Natural killer cell treated with Interleukin-12 subunit alpha and Interleukin-12 subunit beta and Interleukin-15 and Interleukin-18, amount 100 ng/mL, for 72 hours (primary cell): ENCODE data around the gene NOTCH1. TPM values are rescaled to one million over a fixed set of nuclear protein-coding genes. Genes with fewer than 3 reads are reported as not detected.
A peak's percentile ranks its signal among the peaks of the same experiment; 100 is the strongest.

Experiments
- ATAC-seq, 2 donors: fragments of 150-1000 bp; cut with Tn5 transposase in 1 of 2; sonication (Bioruptor Pico), chemical (Tn5 transposase) in 1 of 2; 2 replicates each; pipeline ENCODE4 v1.10.0; 2021
- DNase-seq: peaks from one replicate; pipeline ENCODE4 v3.0.0; 2022; ENCODE audit warnings: low spot score
- H3K27ac Mint-ChIP-seq, 2 donors: 1 replicate in 1 of 2; 2 replicates in 1 of 2; pipeline ENCODE4 v1.8.0; 2022; ENCODE audit warnings: mixed read lengths in 2 of 2, mild to moderate bottlenecking in 1 of 2, moderate library complexity in 1 of 2
- H3K27me3 Mint-ChIP-seq, 2 donors: 1 replicate in 1 of 2; 2 replicates in 1 of 2; pipeline ENCODE4 v1.8.0; 2022; ENCODE audit warnings: mixed read lengths in 2 of 2
- H3K36me3 Mint-ChIP-seq: one replicate; pipeline ENCODE4 v1.8.0; 2022; ENCODE audit warnings: mixed read lengths
- H3K4me1 Mint-ChIP-seq, 2 donors: 1 replicate in 1 of 2; 2 replicates in 1 of 2; pipeline ENCODE4 v1.8.0; 2022; ENCODE audit warnings: low read depth in 2 of 2, mixed read lengths in 2 of 2, mild to moderate bottlenecking in 1 of 2
- H3K4me3 Mint-ChIP-seq: one replicate; pipeline ENCODE4 v1.8.0; 2022; ENCODE audit warnings: mixed read lengths
- H3K9me3 Mint-ChIP-seq: 2 replicates; pipeline ENCODE4 v1.8.0; 2022; ENCODE audit warnings: mixed read lengths
- total RNA-seq, 2 donors: library from RNA; stranded (reverse); gene quantifications; one replicate each; pipeline ENCODE4 v1.2.3, GENCODE V29; 2022

NOTCH1 gene
- total RNA-seq, 2 donors from 2014 or later, result 57.3 to 85.0 TPM

DNA sequence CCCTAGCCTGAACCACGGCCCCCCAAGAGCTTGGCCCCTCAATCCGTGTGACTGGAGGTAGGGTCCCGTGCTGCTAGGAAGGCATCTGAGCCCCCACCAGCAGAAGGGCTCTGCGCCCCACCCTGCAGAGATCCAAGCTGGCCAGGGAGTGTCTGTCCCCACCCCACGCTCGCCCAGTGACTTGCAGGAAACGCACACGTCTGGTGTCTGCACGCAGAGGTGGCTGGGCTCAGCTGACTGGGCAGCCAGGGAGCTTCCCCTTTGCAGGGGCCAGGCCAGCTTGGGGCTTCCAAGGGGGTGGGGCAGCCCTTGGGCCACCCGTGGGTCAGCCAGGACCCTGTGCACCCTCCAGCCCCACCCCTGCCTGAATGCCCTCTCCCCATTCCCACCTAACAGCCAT lies 24.3 kb downstream of the NOTCH1 start:
- no peak for ATAC-seq
- H3K27me3 Mint-ChIP-seq, result no peaks in the 10 kb centered on the region

DNA sequence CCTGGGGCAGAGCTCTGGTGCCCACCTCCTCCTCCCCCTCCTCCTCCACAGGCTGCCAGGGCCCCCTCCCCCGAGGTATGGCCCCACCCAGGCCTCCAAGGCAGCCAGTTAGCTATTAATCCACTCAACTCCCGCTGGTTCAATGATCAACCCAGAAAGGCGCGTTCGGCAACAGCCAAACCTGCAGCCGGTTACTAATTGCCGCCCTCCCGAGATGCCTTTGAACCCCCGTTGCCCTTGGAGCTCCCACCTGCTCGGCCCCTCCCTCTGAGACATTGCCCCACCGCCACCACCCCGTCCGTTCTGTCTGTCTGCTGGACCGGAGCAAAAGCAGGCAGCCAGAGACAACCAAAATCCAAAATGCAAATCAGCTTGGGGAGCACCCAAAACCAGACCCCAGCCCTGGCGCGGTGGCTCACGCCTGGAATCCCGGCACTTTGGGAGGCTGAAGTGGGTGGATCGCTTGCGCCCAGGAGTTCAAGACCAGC lies 25.8 kb downstream of the NOTCH1 start:
- no peaks in the 10 kb centered on the region for H3K36me3 Mint-ChIP-seq
- peaks cover 0 to 3% of the 10 kb centered on the region in 2 donors for H3K4me1 Mint-ChIP-seq
- no peak for DNase-seq
- H3K9me3 Mint-ChIP-seq, result no peaks in the 10 kb centered on the region
- no peak for ATAC-seq
- no peaks in the 10 kb centered on the region for H3K27me3 Mint-ChIP-seq
- no peak overlapping the region for H3K27ac Mint-ChIP-seq
- H3K4me3 Mint-ChIP-seq, result no peak overlapping the region

More for the DNA sequence above, 24.3 kb downstream of the NOTCH1 start:
- no peak for DNase-seq
- no peaks in the 10 kb centered on the region for H3K9me3 Mint-ChIP-seq
- no peak overlapping the region for H3K4me3 Mint-ChIP-seq
- no peaks in the 10 kb centered on the region for H3K36me3 Mint-ChIP-seq
- no peak overlapping the region for H3K27ac Mint-ChIP-seq
- H3K4me1 Mint-ChIP-seq, result peaks cover 0 to 8% of the 10 kb centered on the region in 2 donors

DNA sequence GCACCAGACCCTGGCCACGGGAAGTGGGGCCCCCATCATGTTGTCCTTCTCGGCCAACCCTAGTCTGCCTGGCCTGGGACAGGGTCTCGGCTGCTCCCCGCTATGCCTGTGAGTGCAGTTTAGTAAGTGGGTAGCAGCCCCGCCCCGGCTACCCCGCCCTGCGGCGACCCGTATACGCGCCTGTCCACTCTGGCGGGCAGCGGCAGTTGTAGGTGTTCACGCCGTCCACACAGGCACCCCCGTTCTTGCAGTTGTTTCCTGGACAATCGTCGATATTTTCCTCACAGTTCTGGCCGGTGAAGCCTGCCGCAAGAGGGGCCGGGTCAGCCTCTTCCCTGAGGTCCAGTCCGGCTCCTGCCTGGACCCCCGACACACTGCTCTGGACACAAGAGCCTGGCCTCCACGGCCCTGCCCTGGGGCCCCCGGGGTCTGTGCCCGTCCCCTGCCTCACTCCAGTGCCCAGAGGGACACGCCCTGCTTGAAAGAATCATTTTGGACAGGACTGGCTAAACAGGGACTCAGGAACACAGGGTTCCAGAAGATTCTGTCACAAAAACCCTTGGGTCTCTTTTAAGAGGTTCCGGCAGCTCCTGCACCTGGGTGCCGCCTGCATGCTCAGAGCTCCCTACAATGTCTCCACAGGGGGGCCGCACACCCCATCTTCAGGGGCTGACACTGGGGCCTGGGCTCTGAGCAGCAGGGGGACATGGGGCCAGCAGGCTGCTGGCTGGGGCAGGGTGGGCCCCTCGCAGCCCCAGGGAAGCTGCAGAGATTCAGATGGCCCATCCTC lies 26.4 kb downstream of the NOTCH1 start:
- no peaks in the 10 kb centered on the region for H3K27me3 Mint-ChIP-seq
- H3K4me1 Mint-ChIP-seq, result peaks cover 0 to 3% of the 10 kb centered on the region in 2 donors
- no peaks in the 10 kb centered on the region for H3K9me3 Mint-ChIP-seq
- no peak overlapping the region for H3K4me3 Mint-ChIP-seq
- no peak overlapping the region for H3K27ac Mint-ChIP-seq
- no peak for ATAC-seq
- DNase-seq, result no peak
- H3K36me3 Mint-ChIP-seq, result no peaks in the 10 kb centered on the region

DNA sequence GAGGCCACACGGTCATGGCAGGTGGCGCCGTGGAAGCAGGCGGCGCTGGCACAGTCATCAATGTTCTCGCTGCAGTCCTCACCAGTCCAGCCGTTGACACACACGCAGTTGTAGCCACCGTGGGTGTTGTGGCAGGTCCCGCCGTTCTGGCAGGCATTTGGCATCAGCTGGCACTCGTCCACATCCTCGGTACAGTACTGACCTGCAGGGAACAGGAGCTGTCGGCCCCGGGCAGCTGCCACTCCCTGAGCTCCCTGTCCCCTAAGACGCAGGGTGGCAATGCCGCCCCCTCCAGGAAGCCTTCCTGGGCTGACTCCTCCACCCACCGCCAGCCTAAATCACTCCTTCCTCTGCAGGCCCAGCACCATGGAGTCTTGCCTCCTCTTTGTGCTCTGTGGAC lies 27.2 kb downstream of the NOTCH1 start:
- H3K27ac Mint-ChIP-seq, result no peak overlapping the region
- no peaks in the 10 kb centered on the region for H3K9me3 Mint-ChIP-seq
- no peaks in the 10 kb centered on the region for H3K27me3 Mint-ChIP-seq
- no peaks in the 10 kb centered on the region for H3K36me3 Mint-ChIP-seq
- H3K4me3 Mint-ChIP-seq, result no peak overlapping the region
- H3K4me1 Mint-ChIP-seq, result no peaks in the 10 kb centered on the region
- no peak for ATAC-seq
- no peak for DNase-seq

DNA sequence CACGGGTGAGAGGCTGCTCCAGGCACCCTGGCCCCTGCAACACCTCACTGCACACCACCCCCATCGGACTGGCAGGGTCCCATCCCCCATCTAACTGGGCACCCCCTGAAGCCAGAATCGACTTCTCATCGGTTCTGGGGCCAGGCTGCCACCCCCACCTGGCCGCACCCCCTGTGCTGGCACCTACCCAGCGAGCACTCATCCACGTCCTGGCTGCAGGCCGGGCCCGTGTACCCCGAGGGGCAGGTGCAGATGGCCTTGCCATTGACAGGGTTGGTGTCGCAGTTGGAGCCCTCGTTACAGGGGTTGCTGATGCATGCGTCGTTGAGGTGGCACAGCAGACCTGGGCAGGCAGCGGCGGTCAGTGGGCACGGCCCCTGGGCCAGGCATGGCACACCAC lies 27.9 kb downstream of the NOTCH1 start:
- DNase-seq (no peak), ATAC-seq (no peak)
- H3K27ac Mint-ChIP-seq, result no peak overlapping the region
- no peaks in the 10 kb centered on the region for H3K36me3 Mint-ChIP-seq
- H3K9me3 Mint-ChIP-seq, result no peaks in the 10 kb centered on the region
- H3K4me3 Mint-ChIP-seq, result no peak overlapping the region
- no peaks in the 10 kb centered on the region for H3K27me3 Mint-ChIP-seq
- no peaks in the 10 kb centered on the region for H3K4me1 Mint-ChIP-seq

DNA sequence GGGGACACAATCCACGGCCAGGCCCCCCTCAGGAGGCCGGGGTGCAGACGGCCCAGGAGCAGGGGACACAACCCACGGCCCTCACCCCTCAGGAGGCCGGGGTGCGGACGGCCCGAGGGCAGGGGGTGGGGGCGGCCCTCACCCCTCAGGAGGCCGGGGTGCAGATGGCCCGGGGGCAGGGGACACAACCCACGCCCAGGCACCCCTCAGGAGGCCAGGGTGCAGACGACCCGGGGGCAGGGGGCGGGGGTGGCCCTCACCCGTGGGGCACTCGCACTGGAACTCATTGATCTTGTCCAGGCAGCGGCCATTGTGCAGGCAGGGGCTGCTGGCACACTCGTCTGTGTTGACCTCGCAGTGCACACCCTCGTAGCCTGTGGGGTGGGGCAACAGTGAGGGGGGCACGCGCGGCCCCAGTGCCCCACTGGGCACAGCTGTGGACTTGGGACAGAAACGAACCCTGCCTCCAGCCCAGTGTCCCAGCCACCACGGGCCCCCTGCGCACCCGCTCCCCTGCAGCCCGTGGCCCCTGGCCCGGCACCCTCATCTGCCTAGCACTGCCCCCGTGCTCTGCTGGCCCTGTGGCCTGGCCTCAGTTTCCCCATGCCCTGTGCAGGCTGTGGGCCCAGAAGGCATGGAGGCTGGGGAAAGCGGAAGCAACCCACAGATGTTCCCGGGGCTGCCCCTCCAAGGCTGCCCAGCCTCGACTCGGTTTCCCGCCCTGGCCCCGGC lies 28.7 kb downstream of the NOTCH1 start:
- Mint-ChIP-seq H3K4me1 (no peaks in the 10 kb centered on the region), H3K9me3 (no peaks in the 10 kb centered on the region), H3K27me3 (no peaks in the 10 kb centered on the region), H3K4me3 (no peak overlapping the region), H3K36me3 (no peaks in the 10 kb centered on the region), H3K27ac (no peak overlapping the region)
- ATAC-seq (no peak), DNase-seq (no peak)

DNA sequence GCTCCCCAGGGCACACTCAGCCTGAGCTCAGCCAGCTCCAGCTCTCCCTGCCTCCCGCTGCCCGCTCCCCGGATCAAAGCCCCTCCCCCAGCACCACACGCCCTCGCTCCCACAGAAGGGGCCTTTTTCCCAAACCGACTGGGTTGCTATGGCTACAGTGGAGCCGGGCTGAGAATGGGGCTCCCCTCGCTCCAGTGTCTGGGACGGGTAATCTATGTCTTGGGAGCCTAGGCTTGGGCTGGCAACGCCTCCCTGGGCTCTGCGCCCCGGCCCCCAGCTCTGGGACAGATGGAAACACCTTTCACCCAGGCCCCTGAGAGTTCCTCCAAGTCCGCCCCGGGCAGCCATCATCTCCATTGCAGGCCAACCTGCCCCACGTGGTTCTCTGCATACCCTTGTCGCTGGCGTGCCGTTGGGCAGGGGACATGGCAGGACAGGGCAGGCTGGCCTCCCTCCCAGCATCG lies 29.6 kb downstream of the NOTCH1 start:
- H3K36me3 Mint-ChIP-seq, result no peaks in the 10 kb centered on the region
- no peak for DNase-seq
- H3K27me3 Mint-ChIP-seq, result no peaks in the 10 kb centered on the region
- no peak overlapping the region for H3K27ac Mint-ChIP-seq
- no peak overlapping the region for H3K4me3 Mint-ChIP-seq
- no peak for ATAC-seq
- H3K4me1 Mint-ChIP-seq, result no peaks in the 10 kb centered on the region
- H3K9me3 Mint-ChIP-seq, result no peaks in the 10 kb centered on the region

DNA sequence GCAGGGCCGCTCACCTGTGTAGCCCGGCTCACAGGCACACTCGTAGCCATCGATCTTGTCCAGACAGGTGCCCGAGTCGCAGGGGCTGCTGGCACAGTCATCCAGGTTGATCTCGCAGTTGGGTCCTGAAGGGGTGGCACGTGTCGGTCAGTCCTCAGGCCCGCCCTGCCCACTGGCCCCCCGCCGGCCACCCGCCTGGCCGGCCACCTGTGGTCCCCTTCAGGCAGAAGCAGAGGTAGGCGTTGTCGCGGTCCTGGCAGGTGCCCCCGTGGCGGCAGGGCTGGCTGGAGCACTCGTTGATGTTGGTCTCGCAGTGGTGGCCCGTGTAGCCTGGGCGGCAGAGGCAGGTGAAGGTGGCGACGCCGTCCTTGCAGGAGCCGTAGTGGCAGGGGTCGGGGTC lies 30.6 kb downstream of the NOTCH1 start:
- Mint-ChIP-seq H3K4me1 (no peaks in the 10 kb centered on the region), H3K27ac (no peak overlapping the region), H3K9me3 (no peaks in the 10 kb centered on the region), H3K27me3 (no peaks in the 10 kb centered on the region), H3K4me3 (no peak overlapping the region), H3K36me3 (no peaks in the 10 kb centered on the region)
- DNase-seq, result no peak
- no peak for ATAC-seq

DNA sequence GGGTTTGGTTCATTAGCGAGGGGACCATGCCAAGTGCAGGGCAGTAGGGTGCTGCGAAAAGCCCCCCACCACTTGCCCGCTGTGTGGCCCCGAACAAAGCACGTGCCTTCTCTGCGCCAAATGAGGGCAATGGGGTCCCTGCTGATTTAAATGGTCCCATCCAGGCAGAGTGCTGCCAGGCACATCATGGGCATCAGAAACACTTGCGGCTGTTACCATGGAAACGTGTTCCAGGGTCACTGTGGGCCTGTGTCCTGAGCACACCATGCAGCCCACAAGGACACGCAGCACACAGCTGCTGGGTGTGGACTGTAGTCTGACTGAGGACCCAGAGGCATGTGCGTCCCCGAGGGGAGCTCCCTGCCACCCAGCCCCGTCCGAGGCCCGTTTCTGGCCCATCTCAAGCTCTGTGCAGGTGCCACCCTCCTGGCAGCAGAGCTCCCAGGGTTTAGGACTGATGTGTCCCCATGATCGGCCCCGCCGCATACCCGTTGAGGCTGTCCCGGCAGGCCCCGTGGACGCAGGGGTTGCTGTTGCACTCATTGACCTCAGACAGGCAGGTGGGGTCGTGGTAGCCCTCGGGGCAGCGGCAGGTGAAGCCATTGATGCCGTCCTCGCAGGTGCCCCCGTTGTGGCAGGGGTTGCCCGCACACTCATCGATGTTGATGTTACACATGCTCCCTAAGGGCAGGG lies 31.7 kb downstream of the NOTCH1 start:
- H3K9me3 Mint-ChIP-seq, result no peaks in the 10 kb centered on the region
- DNase-seq (no peak), ATAC-seq (no peak)
- H3K4me1 Mint-ChIP-seq, result no peaks in the 10 kb centered on the region
- no peaks in the 10 kb centered on the region for H3K27me3 Mint-ChIP-seq
- H3K27ac Mint-ChIP-seq, result no peak overlapping the region
- no peak overlapping the region for H3K4me3 Mint-ChIP-seq
- H3K36me3 Mint-ChIP-seq, result no peaks in the 10 kb centered on the region

DNA sequence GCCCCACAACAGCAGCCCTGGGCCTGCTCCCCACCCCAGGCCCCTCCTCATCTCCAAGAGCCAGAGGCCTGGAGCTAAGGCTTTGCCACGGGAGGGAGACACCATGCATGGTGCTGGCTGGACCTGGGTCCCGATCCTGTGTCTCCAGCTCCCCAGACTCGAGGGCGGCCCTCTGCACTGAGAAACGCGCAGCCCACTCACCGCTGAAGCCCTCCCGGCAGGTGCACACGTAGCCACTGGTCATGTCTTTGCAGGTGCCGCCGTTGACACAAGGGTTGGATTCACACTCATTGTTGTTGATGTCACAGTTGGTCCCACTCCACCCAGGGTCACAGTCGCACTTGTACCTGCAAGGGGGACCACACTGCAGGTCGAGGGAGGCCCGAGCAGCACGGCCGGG lies 32.7 kb downstream of the NOTCH1 start:
- Mint-ChIP-seq H3K27me3 (no peaks in the 10 kb centered on the region), H3K4me3 (no peak overlapping the region), H3K9me3 (no peaks in the 10 kb centered on the region), H3K4me1 (no peaks in the 10 kb centered on the region), H3K27ac (no peak overlapping the region), H3K36me3 (no peaks in the 10 kb centered on the region)
- ATAC-seq, result no peak
- no peak for DNase-seq

DNA sequence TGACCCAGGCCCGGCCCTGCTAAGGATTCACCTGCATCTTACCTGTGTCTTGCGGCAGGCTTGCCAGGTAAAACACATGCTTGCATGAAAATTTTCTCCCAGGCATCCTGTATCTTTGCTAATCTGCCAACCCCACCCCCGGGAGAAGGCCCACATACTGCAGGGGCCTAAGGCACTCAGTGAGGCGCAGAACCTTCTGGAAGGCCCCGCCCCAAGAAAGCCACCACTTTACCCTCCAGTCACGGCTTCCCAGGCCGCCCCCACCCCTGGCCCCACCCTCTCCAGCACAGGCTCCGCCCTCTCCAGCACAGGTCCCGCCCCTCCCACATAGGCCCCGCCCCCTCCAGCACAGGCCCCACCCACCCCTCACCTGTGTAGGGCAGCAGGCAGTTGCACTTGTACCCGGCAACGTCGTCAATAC lies 33.2 kb downstream of the NOTCH1 start:
- H3K36me3 Mint-ChIP-seq, result no peaks in the 10 kb centered on the region
- H3K27me3 Mint-ChIP-seq, result no peaks in the 10 kb centered on the region
- no peaks in the 10 kb centered on the region for H3K4me1 Mint-ChIP-seq
- no peak overlapping the region for H3K4me3 Mint-ChIP-seq
- no peak for DNase-seq
- no peak overlapping the region for H3K27ac Mint-ChIP-seq
- H3K9me3 Mint-ChIP-seq, result no peaks in the 10 kb centered on the region
- peak; percentile 28 to 55 for ATAC-seq

DNA sequence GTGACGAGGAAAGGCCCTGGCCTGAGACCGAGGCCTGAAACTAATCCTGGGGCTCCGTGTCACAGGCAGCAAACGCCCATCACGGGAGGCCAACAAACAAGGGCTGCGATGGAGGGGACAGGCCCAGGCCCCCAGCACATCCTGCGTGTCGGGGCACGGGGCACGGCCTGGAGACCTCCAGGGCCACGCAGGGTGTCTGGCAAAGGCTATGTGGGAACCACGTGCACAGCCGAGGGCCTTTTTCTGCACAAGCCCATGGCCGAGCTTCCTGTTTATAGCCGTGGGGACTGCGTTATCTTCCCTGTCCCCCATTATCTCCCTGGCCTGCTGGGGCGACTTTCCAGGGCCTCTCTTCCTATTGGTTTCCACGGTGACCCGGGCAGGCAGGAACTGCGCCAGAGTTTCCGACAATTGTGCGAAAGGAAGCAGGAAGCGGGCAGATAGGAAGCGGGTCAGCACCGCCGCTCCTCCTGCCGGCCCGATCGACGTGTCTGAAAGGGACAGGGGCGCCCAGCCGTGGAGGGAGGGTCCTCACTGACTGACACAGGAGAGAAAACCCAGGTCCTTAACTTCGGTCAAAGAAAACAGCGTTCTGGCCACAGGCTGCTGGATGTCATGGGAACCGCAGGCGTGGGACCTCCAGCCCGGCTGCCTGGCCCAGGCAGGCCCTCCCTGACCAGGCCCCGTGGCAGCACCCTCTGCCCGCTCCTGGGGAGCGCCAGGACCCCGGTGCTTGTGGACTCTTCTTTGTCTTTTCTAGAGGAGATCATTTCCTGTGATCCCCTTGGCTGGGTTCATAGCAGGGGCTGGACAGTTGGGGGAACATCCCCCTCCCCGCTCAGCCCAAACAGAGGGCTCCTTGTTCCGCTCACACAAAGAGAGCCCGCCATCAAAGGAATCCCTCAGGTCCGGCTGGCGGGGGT lies 33.9 kb downstream of the NOTCH1 start:
- Mint-ChIP-seq H3K9me3 (no peaks in the 10 kb centered on the region), H3K4me1 (no peaks in the 10 kb centered on the region), H3K36me3 (no peaks in the 10 kb centered on the region), H3K27ac (no peak overlapping the region), H3K27me3 (no peaks in the 10 kb centered on the region), H3K4me3 (no peak overlapping the region)
- DNase-seq (no peak), ATAC-seq (no peak)

DNA sequence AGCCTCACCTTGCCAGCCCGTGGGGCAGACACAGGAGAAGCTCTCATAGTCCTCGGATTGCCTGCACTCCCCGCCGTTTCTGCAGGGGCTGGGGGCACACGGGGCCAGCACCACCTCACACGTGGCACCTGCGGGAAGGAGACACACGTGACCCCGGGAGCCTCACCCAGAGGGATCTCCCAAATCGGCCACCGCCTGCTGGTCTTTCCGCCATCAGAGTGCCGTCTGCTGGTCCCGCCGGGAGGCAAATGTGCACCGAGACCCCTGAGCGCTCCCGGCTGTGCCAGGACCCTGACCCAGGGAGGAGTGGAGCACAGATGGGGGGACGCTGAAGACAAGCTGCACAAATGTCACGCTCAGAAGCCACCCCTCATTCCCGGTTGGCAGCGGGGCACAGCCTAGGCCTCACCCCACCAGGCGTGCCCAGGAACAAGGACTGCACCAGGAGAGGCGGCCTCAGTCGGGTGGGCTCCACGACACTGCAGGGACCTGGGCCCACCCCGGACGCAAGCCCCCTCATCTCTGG lies 34.6 kb downstream of the NOTCH1 start:
- DNase-seq, result no peak
- no peak overlapping the region for H3K27ac Mint-ChIP-seq
- H3K27me3 Mint-ChIP-seq, result no peaks in the 10 kb centered on the region
- H3K4me1 Mint-ChIP-seq, result no peaks in the 10 kb centered on the region
- H3K36me3 Mint-ChIP-seq, result no peaks in the 10 kb centered on the region
- no peak overlapping the region for H3K4me3 Mint-ChIP-seq
- ATAC-seq, result no peak
- no peaks in the 10 kb centered on the region for H3K9me3 Mint-ChIP-seq
